ENCODE results near the gene LKAAEAR1.

- no peak for TF ChIP-seq POLR2A (IDR thresholded peaks at IDR 0.05)
- TF ChIP-seq CTCF (IDR thresholded peaks at IDR 0.05), result no peak
- no peak for TF ChIP-seq POLR2AphosphoS5 (IDR thresholded peaks at IDR 0.05)
- TF ChIP-seq EP300 (IDR thresholded peaks at IDR 0.05), result no peak
These were observed 37.4 kb upstream of the LKAAEAR1 start for GRCh38 chr20:64121586-64121985.
